Measurements from ENCODE around the gene CAMKK2.
"Not testable (repeated sequence)": the region's sequence is repeated elsewhere in the genome, so short reads cannot be mapped to it uniquely, and the experiment has no call there.

The CAMKK2 gene

GRCh38 chr12:121297435-121297991 is 1.0 kb upstream of the CAMKK2 start:
- no peak for DNase-seq

DNA sequence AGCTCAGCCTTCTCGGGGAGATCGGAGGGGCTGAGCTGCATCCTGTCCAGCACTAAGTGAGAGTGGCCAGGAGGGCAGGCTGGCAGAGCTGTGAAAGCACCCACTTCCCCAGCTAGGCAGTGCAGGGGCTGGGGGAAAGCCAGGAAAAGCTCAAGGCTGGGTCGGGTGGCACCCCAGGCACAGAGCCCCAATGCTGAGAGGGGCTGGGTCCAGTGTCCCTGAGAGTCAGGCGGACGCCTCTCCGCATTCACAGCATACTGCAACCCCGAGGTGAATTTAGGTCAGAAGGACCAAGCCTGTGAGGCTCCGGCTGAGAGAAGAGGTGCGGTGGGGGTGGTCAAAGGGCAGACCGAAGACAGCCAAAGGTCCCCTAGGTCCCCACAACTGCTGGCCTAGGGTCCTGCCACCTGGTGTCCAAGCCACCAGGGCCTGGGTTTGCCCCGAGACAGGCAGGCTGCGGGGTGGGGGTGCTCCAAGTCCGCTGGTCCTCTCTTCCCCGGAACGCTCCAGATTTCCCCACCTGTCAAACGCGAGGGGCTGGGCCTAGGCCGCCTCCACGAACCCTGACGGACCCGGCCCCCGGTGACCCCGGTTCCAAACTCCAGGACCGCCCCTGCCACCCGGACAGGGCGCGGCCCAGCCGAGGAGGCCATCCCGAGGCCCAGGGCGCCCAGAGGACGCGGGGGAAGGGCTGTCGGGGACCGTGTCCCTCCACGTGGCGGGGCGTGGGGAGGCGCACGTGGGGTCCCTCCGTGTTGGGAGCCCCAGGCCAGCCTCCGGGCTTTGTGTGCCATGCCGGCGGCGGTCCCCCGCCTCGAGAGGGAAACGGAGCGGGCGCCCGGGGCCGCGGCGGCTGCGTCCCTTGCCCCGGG is 527 bp downstream of the CAMKK2 start:
- DNase-seq, result peak; percentile 9

DNA sequence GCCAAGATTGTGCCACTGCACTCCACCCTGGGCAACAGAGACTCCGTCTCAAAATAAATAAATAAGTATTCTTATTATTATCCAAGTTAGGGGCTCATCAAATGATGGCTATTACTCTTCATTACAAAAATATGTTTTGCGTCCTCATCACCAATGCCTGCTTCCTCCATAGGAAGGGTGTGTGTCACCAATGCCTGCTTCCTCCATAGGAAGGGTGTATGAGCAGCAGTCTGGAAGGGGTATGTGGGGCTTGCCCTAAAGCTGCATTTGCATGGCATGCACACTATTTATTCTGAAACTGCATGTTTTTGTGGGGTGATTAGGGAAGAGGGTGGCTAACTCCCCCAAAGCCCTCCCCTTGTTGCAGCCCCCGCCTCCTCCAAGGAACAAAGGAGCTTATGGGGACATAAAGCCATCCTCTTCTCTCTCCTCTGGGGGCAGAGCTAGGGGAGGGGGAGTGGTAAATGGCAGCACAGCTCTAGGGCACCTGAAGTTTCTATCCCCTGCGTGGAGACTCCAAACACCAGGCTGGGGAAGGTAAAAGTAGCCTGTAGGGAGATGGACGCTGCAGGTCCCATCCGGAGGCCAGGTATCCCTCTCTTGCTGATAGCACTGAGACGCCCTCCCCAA is 1.3 kb downstream of the CAMKK2 start:
- DNase-seq, result no peak

GRCh38 chr12:121294151-121294889 is 2.2 kb downstream of the CAMKK2 start:
- no peak for DNase-seq

DNA sequence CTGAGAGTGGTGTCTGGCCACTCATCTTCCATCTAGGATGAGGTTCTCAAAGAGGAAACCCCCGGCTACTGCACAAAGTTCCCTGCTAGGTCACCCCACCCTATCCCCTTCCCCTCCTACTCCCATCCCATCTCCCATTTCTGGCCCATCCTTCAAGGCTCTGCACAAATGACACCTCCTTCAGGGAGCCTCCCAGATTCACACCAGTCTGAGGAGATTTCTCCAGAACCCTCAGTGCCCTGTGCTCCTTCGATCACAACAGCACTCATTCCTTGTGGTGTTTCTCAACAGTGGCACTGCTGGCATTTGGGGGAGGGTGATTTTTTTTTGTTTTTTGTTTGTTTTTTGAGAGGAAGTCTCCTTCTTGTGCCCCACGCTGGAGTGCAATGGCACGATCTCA is 2.9 kb downstream of the CAMKK2 start:
- DNase-seq, result no peak

DNA sequence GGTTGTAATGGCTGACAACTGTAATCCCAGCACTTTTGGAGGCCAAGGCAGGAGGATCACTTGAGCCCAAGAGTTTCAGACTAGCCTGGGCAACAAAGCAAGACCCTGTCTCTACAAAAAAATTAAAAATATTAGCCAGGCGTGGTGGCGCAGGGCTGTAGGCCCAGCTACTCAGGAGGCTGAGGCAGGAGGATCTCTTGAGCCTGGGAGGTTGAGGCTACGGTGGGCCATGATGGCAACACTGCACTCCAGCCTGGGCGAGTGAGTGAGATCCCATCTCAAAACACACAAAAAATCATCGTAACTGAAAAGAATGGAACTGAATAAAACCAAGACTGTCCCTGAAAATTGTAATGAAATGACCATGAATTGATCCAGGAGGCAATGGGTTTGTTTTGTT is 6.1 kb downstream of the CAMKK2 start:
- DNase-seq, result no peak

DNA sequence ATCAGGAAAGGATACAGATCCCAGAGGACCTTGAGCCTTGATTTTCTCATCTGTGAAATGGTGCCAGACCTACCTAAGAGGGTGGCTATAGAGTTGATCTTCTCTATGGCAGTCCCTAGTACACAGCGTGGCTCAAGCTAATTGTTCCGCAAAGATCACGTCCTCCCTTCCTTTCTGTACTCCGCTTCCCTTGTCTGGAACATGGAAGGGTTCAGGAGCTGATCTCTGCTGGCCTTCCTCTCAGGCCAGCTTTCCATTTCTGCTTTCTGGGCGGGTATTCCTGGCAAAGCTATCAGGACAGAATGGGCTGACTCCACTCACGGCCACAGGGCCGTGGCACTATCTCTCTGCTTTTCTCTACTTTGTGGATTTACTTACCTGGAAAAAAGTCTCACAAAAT is 6.5 kb downstream of the CAMKK2 start:
- DNase-seq, result no peak

- no peak for DNase-seq
These were observed 7.5 kb downstream of the CAMKK2 start for GRCh38 chr12:121288986-121289385.

- DNase-seq, result no peak
These were observed 8.2 kb downstream of the CAMKK2 start for GRCh38 chr12:121288158-121288845.

DNA sequence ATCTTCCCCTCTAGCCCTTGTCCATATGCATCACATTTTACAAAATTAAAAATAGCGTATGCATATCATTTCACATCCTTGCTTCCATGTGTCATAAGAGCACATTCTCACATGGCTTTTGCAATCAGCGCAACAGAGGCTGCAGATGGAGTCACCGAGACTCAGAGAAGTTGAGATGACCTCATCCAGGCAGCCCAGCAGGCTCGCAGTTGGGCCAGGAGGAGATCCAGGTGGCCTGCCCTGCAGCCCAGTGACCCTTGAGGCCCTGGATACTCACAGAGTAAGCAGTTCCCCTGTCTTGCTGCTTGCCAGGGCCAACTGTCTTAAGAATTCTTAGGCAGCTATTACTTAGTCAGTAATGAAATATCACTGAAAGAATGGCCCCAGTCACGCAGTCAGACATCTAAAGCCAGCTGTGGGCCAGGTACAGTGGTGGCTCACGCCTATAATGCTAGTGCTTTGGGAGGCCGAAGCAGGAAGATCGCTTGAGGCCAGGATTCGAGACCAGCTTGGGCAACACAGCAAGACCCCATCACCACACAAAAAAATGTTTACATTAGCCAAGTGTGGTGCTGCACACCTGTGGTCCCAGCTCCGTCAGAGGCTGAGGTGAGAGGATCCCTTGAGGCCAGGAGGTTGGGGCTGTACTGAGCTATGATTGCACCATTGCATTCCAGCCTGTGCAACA is 9.1 kb downstream of the CAMKK2 start:
- DNase-seq, result no peak

GRCh38 chr12:121285856-121286255 is 10.7 kb downstream of the CAMKK2 start:
- DNase-seq, result no peak

DNA sequence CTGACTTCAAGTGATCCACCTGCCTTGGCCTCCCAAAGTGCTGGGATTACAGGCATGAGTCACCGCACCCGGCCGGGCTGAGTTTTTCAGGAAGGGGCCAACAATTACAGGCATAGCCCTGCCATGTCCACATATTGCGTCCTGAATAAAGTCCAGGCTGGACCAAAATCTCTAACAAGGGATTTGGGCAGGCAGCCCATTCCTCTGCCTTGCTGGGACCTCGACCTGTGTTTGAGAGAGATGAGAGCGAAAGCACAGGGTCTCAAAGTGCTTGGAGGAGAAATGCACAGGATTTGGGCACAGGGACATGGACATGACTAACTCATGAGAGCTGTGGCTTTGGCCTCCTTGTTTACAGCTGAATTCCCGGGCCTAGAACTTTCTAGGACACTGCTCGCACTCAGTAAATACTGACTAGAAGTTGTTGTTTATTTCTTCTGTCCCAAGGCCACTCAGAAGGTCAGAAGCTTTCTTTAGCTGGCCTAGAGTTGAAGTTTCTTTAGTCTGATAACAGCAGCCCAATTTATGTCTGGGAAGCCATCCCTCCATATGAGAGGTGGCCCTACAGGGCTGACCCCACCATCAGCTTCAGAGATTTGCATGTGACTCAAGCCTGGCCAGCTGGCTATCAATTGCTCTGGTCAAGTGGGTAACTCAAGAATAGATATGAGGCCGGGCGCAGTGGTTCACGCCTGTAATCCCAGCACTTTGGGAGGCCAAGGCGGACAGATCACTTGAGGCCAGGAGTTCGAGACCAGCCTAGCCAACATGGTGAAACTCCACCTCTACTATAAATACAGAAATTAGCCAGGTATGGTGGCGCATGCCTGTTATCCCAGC is 11.7 kb downstream of the CAMKK2 start:
- no peak for DNase-seq

DNA sequence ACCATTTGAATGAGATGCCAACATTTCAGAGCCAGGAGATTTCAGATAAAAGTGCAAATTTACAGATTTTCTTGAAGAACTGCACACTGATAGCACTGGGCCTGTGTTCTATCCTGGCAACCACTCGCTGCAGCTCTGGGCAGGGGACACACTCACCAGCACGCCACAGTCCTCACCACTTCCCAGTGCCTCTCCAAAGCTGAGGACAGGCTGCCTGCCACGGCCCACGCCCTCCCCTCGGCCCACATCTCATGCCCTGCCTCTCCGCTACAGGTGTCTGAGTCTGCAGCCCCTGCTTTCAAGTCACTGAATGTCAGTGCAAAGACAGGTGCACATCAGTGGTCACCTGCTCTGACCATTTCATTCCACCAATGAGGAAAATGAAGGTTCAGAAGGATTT is 12.7 kb downstream of the CAMKK2 start:
- DNase-seq, result no peak

- no peak for DNase-seq
These were observed 13.1 kb downstream of the CAMKK2 start for GRCh38 chr12:121283388-121283787.

DNA sequence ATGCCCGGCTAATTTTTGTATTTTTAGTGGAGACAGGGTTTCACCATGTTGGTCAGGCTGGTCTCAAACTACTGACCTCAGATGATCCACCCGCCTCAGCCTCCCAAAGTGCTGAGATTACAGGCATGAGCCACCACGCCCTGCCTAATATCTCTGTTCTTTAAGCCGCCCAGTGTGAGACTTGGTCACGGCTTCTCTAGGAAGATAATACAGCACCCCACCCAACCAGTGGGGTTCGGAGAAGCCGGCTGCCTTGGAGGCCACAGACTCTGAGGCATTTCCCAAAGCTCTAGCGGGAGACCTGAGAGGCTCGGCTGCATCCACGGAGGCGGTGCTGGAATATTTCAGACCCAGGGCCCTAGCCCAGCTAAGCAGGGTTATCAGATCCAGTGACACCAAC is 13.6 kb downstream of the CAMKK2 start:
- DNase-seq, result not testable (repeated sequence)

DNA sequence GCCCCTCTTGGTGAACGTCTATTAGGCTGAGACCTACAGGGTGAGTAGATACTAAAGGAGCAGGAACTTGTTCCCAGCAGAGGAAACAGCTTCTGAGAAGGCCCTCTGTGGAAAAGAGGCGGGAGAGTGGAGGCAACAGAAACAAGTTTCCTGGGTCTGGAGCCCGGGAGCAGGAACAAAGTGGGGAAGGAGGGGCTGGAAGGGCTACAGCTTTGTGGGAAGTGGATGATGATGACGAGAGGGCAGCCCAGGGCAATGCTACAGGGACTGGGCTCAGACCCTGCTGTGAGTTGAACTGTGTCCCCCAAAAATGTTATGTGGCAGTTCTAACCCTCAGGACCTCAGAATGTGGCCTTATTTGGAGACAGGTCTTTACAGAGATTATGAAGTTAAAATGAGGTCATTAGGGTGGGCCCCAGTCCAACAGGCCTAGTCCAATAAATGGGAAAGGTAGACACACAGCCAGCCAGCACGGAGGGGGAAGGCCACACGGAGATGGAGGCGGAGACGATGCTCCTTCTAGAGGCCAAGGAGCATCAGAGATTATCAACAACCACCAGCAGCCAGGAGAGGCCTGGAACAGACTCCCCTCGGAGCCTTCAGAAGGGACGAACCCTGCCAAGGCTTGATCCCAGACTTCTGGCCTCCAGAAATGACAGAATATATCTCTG is 14.3 kb downstream of the CAMKK2 start:
- DNase-seq, result no peak

DNA sequence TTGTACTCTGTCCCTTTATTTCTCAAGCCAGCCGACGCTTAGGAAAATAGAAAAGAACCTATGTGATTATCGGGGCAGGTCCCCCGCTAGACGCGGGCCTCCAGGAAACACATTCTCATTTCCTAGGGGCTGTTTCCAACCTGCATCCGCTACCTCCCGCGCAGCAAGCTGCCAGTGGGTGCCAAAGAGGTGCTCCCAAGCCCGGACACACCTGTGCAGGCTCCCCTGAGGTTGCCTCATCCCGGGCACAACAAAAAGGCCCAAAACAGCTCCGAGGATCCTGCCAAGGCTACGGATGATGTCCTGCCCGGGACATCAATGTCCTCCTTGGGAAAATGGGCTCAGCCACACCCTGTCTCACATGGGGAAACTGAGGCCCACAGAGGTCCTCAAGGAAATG is 15.4 kb downstream of the CAMKK2 start:
- DNase-seq, result not testable (repeated sequence)

DNA sequence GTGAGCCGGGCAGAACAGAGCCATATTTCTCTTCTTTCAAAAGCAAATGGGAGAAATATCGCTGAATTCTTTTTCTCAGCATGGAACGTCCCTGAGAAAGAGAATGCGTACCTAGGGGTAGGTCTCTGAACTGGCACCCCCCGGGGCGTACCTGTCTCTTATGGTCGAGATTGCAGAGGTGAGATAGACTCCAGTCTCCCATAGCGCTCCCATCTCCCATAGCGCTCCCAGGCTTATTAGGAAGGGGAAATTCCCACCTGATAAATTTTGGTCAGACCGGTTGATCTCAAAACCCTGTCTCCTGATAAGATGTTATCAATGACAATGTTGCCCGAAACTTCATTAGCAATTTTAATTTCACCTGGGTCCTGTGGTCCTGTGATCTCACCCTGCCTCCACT is 16.0 kb downstream of the CAMKK2 start:
- DNase-seq, result not testable (repeated sequence)

DNA sequence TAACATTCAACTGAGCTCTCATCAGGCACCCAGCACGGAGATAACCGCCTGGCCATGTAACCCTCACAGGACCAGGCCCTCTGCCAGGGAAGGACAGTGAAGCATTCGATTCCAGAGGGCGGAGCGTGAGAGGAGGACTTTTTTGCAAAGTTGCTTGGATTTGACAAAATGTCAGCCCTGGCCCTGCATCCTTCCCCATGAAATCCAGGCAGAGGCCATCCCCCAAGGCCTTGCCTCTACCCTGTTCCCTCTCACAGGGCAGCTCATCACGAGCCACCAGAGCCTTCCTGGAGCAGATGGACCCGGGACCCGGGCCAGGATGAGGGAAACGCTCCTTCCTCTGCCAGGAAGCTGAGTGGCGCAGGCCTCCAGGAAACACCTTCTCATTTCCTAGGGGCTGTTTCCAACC is 17.0 kb downstream of the CAMKK2 start:
- DNase-seq, result no peak

DNA sequence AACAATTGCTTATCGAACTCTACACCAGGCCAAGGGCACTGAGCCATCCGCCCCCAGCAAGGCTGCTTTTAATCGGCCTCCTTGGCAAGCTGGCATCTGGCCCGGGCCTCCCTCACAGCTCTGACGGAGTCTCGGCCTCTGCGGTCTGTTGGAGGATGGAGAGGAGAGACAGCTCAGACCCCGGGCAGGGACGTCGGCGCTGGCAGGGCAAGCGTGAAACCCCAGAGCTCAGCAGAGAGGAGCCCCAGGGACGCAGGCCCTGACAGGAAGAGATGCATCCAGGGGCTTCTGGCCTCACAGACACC is 17.5 kb downstream of the CAMKK2 start:
- DNase-seq, result no peak

Measured in CD4-positive, alpha-beta T cell treated with Interleukin-21 for 1 hour (primary cell).